ENCODE results near the gene RRP36.

GRCh38 chr6:43035495-43036194 lies 14.2 kb downstream of the RRP36 start:
- TF ChIP-seq EP300 (IDR thresholded peaks at IDR 0.05; ENCODE audit: low read depth) (no peak), POLR2AphosphoS5 (IDR thresholded peaks at IDR 0.05) (no peak), CTCF (IDR thresholded peaks at IDR 0.05) (no peak)

Measured in transverse colon (tissue), 4 donors.